Kidney (tissue), 14 donors: ENCODE measurements around the gene DENND4C. TPM values are rescaled to one million over a fixed set of nuclear protein-coding genes. Genes with fewer than 3 reads are reported as not detected.

Experiments
- DNase-seq, 5 donors: peaks; one replicate each; pipeline ENCODE4 v3.0.0-alpha.2; 2013 to 2020
- FAIRE-seq: peaks from 2 replicates; lab custom pipeline; 2012; peaks lifted over from hg19 to GRCh38; lab: Jason Lieb, UNC
- H3K27ac ChIP-seq, 2 donors: one replicate each; pipeline ENCODE4 v1.7.0; 2013; ENCODE audit warnings: low read depth in 2 of 2, low read length in 2 of 2, inconsistent platforms in 1 of 2
- H3K27me3 ChIP-seq: one replicate; pipeline ENCODE4 v1.7.1; 2013; ENCODE audit warnings: low read length, inconsistent platforms; ENCODE audit not compliant: control insufficient read depth, insufficient read depth
- H3K36me3 ChIP-seq, 3 donors: one replicate each; pipeline versions ENCODE4 v1.7.0 to v1.7.1; 2013; ENCODE audit warnings: low read length in 3 of 3, control low read depth in 1 of 3, inconsistent platforms in 1 of 3; ENCODE audit not compliant: insufficient read depth in 3 of 3, control insufficient read depth in 2 of 3
- H3K4me1 ChIP-seq, 3 donors: one replicate each; pipeline versions ENCODE4 v1.7.0 to v1.7.1; 2013; ENCODE audit warnings: low read length in 3 of 3, inconsistent platforms in 1 of 3, low read depth in 1 of 3; ENCODE audit not compliant: control insufficient read depth in 2 of 3, insufficient read depth in 2 of 3
- H3K4me3 ChIP-seq, 3 donors: one replicate each; pipeline versions ENCODE4 v1.7.0 to v1.8.1; 2013; ENCODE audit warnings: low read length in 3 of 3, control low read depth in 1 of 3, inconsistent platforms in 1 of 3
- H3K9ac ChIP-seq, 3 donors: one replicate each; pipeline versions ENCODE4 v1.7.0 to v1.7.1; 2013; ENCODE audit warnings: low read length in 3 of 3, control low read depth in 1 of 3, inconsistent platforms in 1 of 3
- H3K9me3 ChIP-seq, 3 donors: one replicate each; pipeline versions ENCODE4 v1.7.0 to v1.7.1; 2013; ENCODE audit warnings: low read length in 3 of 3, control low read depth in 1 of 3, inconsistent platforms in 1 of 3; ENCODE audit not compliant: control insufficient read depth in 2 of 3, insufficient read depth in 1 of 3
- intact Hi-C: fragments of 100-400 bp; cut with DNase I; formaldehyde crosslinking; loops from one replicate; pipeline ENCODE4 v1.11.1; 2022
- polyA plus RNA-seq: library from polyadenylated mRNA; stranded (reverse); fragments of 350-450 nt; fragmentation: Illumina TruSeq; extraction: RNeasy Lipid Tissue Mini Kit (QIAGEN cat#74804); gene quantifications from one replicate; pipeline ENCODE4 v1.2.3, GENCODE V29; 2014; ENCODE audit warnings: low read depth, low replicate concordance; ENCODE audit not compliant: insufficient read depth
- total RNA-seq: library from RNA; stranded (reverse); fragmentation: NEBNext Ultra II Directional; extraction: Animal tissue kit (Norgen Biotek cat#: 25700); gene quantifications from one replicate; pipeline ENCODE4 v1.2.1, GENCODE V29; 2021
- TF ChIP-seq, protein P1 (sequence below): IDR thresholded peaks from 3 replicates; pipeline ENCODE4 v1.5.1; 2012; ENCODE audit warnings: mild to moderate bottlenecking, moderate library complexity, borderline replicate concordance; ENCODE audit not compliant: insufficient read depth; ENCODE audit errors: extremely low read depth
- donor health status: control.
- donor health status: control.
- donor health status: control.
- donor health status: control.
- donor health status: control.
- donor health status: DM: yes; HTN: yes; CAD: no.
- donor health status: Normal renal cell carcinoma (clear cell type).

DENND4C gene
- total and polyA plus RNA-seq, 2 donors from 2014 or later = 6.2 to 59.5 TPM

DNA sequence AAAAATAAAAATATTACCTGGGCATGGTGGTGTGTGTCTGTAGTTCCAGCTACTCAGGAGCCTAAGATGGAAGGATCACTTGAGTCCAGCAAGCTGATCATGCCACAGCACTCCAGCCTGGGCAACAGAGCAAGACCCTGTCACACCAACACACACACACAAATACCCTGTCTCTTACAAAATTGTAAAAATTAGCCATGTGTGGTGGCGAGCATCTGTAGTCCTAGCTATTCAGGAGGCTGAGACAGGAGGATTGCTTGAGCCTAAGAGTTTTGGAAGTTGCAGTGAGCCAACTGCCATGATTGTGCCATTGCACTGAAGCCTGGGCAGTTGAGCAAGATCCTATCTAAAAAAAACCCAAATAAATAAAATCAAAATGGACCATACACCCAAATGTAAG is 32.1 kb upstream of the DENND4C start:
- no peak overlapping the region for H3K9ac ChIP-seq
- no peak for DNase-seq
- intact Hi-C loops = no loop called here
- H3K36me3 ChIP-seq = no peaks in the 10 kb centered on the region
- FAIRE-seq = no peak
- no peak overlapping the region for H3K27ac ChIP-seq
- H3K4me1 ChIP-seq = no peaks in the 10 kb centered on the region
- TF ChIP-seq, protein P1, sequence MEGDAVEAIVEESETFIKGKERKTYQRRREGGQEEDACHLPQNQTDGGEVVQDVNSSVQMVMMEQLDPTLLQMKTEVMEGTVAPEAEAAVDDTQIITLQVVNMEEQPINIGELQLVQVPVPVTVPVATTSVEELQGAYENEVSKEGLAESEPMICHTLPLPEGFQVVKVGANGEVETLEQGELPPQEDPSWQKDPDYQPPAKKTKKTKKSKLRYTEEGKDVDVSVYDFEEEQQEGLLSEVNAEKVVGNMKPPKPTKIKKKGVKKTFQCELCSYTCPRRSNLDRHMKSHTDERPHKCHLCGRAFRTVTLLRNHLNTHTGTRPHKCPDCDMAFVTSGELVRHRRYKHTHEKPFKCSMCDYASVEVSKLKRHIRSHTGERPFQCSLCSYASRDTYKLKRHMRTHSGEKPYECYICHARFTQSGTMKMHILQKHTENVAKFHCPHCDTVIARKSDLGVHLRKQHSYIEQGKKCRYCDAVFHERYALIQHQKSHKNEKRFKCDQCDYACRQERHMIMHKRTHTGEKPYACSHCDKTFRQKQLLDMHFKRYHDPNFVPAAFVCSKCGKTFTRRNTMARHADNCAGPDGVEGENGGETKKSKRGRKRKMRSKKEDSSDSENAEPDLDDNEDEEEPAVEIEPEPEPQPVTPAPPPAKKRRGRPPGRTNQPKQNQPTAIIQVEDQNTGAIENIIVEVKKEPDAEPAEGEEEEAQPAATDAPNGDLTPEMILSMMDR = no peak
- H3K27me3 ChIP-seq = no peaks in the 10 kb centered on the region
- H3K4me3 ChIP-seq = no peak overlapping the region
- no peaks in the 10 kb centered on the region for H3K9me3 ChIP-seq

DNA sequence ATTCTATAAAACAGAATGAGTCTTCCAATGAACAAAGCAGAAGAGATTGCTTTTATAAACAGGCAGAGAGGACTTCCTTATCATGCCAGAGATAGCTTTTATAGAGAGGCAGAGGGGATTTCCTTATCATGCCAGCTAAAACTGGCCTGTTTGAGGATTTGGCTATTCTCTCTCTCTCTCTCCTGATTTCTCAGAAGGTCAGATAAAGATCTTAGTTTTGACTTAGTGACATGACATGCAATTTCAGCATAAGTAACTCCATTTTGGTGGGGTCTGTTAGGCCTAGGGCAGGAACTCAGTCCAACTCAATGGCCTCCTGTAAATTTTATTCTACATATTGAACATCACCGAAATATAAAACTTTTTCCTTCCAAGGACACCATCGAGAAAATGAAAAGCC is 31.5 kb upstream of the DENND4C start:
- no peaks in the 10 kb centered on the region for H3K27me3 ChIP-seq
- no peaks in the 10 kb centered on the region for H3K36me3 ChIP-seq
- TF ChIP-seq, protein P1 = no peak
- H3K27ac ChIP-seq = no peak overlapping the region
- intact Hi-C loops = no loop called here
- no peak overlapping the region for H3K4me3 ChIP-seq
- no peaks in the 10 kb centered on the region for H3K9me3 ChIP-seq
- DNase-seq (no peak), FAIRE-seq (no peak)
- H3K9ac ChIP-seq = no peak overlapping the region
- H3K4me1 ChIP-seq = no peaks in the 10 kb centered on the region

DNA sequence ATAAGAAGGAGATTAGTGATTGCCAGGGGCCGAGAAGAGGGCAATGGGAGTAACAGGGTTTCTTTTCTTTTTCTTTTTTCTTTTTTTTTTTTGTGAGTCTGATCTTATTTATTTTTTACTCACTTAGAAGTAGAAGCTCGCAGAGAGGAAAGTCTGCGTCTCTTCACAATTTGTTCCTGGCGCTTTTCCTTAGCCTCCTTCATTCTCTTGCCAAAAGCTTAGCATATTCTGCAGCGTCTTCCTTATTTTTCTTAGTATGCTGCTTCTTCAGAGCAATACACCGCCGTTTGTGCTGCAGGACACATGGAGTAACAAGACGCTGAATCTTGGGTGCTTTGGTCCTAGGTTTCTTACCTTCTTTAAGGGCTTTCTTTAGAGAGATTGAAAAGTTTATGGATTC is 30.3 kb upstream of the DENND4C start:
- intact Hi-C loops = no loop called here
- Histone ChIP-seq H3K27me3 (no peaks in the 10 kb centered on the region), H3K4me1 (no peaks in the 10 kb centered on the region), H3K9ac (no peak overlapping the region), H3K9me3 (no peaks in the 10 kb centered on the region), H3K4me3 (no peak overlapping the region), H3K36me3 (no peaks in the 10 kb centered on the region), H3K27ac (no peak overlapping the region)
- TF ChIP-seq, protein P1 = no peak
- DNase-seq = peak in 1 of 5 donors; percentile 10
- FAIRE-seq = no peak
